ENCODE measurements around the gene RBM7. TPM values are rescaled to one million over a fixed set of nuclear protein-coding genes. Genes with fewer than 3 reads are reported as not detected.

RBM7 gene
- total and polyA plus RNA-seq, 2 of the 13 experiments (the other 11 are each of a cell fraction or from before 2014, with no cell fraction given) = 30.5 to 32.3 TPM

DNA sequence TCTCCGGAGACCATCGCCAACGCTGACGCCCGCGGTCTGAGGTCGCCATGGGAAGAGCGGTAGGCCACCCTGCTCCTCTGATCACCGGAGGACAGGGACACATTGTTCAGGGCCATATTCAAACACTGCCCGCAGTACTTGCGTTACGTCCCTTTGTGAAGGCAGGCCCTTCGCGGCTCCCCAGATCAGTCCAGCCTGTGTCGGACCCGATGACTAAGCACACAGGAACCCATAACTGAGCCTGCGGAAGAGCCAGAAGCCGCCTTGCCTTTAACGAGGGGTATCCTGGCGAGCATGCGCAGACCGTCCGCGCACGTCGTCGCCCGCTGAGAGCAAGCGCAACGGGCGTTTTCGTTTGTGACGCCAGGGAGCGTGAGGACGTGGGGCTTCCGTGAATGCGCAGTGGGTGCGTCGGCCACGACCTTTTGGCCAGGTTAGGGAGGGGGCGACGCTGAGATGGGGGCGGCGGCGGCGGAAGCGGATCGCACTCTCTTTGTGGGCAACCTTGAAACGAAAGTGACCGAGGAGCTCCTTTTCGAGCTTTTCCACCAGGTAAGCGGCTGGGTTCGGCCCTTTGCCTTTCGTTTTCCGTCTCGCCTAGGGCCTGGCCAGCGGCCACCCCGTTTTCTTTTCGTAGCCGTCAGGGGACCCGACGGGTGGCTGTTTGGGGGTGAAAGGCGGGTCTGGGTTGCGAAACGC, at the start of gene RBM7, which contains the start of gene C11orf71 (continued):
- TF ChIP-seq, protein P1, sequence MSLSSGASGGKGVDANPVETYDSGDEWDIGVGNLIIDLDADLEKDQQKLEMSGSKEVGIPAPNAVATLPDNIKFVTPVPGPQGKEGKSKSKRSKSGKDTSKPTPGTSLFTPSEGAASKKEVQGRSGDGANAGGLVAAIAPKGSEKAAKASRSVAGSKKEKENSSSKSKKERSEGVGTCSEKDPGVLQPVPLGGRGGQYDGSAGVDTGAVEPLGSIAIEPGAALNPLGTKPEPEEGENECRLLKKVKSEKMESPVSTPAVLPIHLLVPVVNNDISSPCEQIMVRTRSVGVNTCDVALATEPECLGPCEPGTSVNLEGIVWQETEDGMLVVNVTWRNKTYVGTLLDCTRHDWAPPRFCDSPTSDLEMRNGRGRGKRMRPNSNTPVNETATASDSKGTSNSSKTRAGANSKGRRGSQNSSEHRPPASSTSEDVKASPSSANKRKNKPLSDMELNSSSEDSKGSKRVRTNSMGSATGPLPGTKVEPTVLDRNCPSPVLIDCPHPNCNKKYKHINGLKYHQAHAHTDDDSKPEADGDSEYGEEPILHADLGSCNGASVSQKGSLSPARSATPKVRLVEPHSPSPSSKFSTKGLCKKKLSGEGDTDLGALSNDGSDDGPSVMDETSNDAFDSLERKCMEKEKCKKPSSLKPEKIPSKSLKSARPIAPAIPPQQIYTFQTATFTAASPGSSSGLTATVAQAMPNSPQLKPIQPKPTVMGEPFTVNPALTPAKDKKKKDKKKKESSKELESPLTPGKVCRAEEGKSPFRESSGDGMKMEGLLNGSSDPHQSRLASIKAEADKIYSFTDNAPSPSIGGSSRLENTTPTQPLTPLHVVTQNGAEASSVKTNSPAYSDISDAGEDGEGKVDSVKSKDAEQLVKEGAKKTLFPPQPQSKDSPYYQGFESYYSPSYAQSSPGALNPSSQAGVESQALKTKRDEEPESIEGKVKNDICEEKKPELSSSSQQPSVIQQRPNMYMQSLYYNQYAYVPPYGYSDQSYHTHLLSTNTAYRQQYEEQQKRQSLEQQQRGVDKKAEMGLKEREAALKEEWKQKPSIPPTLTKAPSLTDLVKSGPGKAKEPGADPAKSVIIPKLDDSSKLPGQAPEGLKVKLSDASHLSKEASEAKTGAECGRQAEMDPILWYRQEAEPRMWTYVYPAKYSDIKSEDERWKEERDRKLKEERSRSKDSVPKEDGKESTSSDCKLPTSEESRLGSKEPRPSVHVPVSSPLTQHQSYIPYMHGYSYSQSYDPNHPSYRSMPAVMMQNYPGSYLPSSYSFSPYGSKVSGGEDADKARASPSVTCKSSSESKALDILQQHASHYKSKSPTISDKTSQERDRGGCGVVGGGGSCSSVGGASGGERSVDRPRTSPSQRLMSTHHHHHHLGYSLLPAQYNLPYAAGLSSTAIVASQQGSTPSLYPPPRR (CRISPR knock-in tag; IDR thresholded peaks at IDR 0.05; ENCODE audit: borderline replicate concordance) = no peak; the same call in 1 of the 2 replicates
- TF ChIP-seq DR1 (CRISPR knock-in tag; IDR thresholded peaks at IDR 0.05) = peak; percentile 95
- TF ChIP-seq SMAD9 (CRISPR knock-in tag; IDR thresholded peaks at IDR 0.05) = peak; percentile 59; the same call in 1 of the 2 replicates
- TF ChIP-seq, protein P2, sequence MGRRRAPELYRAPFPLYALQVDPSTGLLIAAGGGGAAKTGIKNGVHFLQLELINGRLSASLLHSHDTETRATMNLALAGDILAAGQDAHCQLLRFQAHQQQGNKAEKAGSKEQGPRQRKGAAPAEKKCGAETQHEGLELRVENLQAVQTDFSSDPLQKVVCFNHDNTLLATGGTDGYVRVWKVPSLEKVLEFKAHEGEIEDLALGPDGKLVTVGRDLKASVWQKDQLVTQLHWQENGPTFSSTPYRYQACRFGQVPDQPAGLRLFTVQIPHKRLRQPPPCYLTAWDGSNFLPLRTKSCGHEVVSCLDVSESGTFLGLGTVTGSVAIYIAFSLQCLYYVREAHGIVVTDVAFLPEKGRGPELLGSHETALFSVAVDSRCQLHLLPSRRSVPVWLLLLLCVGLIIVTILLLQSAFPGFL (CRISPR knock-in tag; IDR thresholded peaks at IDR 0.05) = no peak
- TF ChIP-seq FIP1L1 (IDR thresholded peaks at IDR 0.05; ENCODE audit: borderline replicate concordance, insufficient read depth, low read depth, low read length) = no peak; the same call in 1 of the 2 replicates
- TF ChIP-seq SCMH1 (CRISPR knock-in tag; IDR thresholded peaks at IDR 0.05; ENCODE audit: borderline replicate concordance) = no peak
- TF ChIP-seq, protein P3, sequence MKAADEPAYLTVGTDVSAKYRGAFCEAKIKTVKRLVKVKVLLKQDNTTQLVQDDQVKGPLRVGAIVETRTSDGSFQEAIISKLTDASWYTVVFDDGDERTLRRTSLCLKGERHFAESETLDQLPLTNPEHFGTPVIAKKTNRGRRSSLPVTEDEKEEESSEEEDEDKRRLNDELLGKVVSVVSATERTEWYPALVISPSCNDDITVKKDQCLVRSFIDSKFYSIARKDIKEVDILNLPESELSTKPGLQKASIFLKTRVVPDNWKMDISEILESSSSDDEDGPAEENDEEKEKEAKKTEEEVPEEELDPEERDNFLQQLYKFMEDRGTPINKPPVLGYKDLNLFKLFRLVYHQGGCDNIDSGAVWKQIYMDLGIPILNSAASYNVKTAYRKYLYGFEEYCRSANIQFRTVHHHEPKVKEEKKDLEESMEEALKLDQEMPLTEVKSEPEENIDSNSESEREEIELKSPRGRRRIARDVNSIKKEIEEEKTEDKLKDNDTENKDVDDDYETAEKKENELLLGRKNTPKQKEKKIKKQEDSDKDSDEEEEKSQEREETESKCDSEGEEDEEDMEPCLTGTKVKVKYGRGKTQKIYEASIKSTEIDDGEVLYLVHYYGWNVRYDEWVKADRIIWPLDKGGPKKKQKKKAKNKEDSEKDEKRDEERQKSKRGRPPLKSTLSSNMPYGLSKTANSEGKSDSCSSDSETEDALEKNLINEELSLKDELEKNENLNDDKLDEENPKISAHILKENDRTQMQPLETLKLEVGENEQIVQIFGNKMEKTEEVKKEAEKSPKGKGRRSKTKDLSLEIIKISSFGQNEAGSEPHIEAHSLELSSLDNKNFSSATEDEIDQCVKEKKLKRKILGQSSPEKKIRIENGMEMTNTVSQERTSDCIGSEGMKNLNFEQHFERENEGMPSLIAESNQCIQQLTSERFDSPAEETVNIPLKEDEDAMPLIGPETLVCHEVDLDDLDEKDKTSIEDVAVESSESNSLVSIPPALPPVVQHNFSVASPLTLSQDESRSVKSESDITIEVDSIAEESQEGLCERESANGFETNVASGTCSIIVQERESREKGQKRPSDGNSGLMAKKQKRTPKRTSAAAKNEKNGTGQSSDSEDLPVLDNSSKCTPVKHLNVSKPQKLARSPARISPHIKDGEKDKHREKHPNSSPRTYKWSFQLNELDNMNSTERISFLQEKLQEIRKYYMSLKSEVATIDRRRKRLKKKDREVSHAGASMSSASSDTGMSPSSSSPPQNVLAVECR (CRISPR knock-in tag; IDR thresholded peaks at IDR 0.05; ENCODE audit: borderline replicate concordance) = peak; percentile 92; the same call in 1 of the 2 replicates
- TF ChIP-seq ESRRA (CRISPR knock-in tag; IDR thresholded peaks at IDR 0.05; ENCODE audit: low read depth) = peak; percentile 63; the same call in 1 of the 2 replicates
- no peak for TF ChIP-seq ZNF484 (CRISPR knock-in tag; IDR thresholded peaks at IDR 0.05; ENCODE audit: borderline replicate concordance, low read depth)
- no peak for TF ChIP-seq SP140L (CRISPR knock-in tag; IDR thresholded peaks at IDR 0.05; ENCODE audit: borderline replicate concordance)
- TF ChIP-seq ZKSCAN8 (CRISPR knock-in tag; IDR thresholded peaks at IDR 0.05; ENCODE audit: borderline replicate concordance) = no peak
- TF ChIP-seq KDM5A (IDR thresholded peaks at IDR 0.05; ENCODE audit: borderline replicate concordance, low read length) = peak; percentile 57; the same call in 1 of the 2 replicates
- TF ChIP-seq AHR (CRISPR knock-in tag; IDR thresholded peaks at IDR 0.05) = no peak; the same call in 1 of the 2 replicates
- 0 out of 2 replicates have a peak, but pooled peaks have one; percentile 68 for TF ChIP-seq NKX3-1 (CRISPR knock-in tag; IDR thresholded peaks at IDR 0.05)
- TF ChIP-seq, protein P4, sequence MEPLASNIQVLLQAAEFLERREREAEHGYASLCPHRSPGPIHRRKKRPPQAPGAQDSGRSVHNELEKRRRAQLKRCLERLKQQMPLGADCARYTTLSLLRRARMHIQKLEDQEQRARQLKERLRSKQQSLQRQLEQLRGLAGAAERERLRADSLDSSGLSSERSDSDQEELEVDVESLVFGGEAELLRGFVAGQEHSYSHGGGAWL (CRISPR knock-in tag; IDR thresholded peaks at IDR 0.05) = peak; percentile 48; the same call in 1 of the 2 replicates
- TF ChIP-seq ZNF782 (CRISPR knock-in tag; IDR thresholded peaks at IDR 0.05; ENCODE audit: borderline replicate concordance) = no peak
- TF ChIP-seq ERF (CRISPR knock-in tag; IDR thresholded peaks at IDR 0.05) = peak; percentile 73
- peak; percentile 71; the same call in 1 of the 2 replicates for TF ChIP-seq ZNF772 (CRISPR knock-in tag; IDR thresholded peaks at IDR 0.05)
